AG09309 (cell line): ENCODE data around the gene FBXO10.
"Not testable (repeated sequence)": the region's sequence is repeated elsewhere in the genome, so short reads cannot be mapped to it uniquely, and the experiment has no call there.

ENCODE experiments used
- DNase-seq: peaks from one replicate; pipeline ENCODE4 v3.0.0-alpha.2; 2010; ENCODE audit warnings: low read depth
- H3K4me3 ChIP-seq: 2 replicates; pipeline ENCODE4 v1.5.1; 2011; ENCODE audit warnings: mild to moderate bottlenecking, low read depth, low read length, moderate library complexity; ENCODE audit not compliant: control insufficient read depth
- CTCF ChIP-seq: IDR thresholded peaks from 2 replicates; pipeline ENCODE4 v1.5.1; 2011; ENCODE audit warnings: mild to moderate bottlenecking, low read depth, low read length, inconsistent platforms; ENCODE audit not compliant: insufficient read depth, control insufficient read depth; ENCODE audit errors: missing control alignments

The FBXO10 gene

DNA sequence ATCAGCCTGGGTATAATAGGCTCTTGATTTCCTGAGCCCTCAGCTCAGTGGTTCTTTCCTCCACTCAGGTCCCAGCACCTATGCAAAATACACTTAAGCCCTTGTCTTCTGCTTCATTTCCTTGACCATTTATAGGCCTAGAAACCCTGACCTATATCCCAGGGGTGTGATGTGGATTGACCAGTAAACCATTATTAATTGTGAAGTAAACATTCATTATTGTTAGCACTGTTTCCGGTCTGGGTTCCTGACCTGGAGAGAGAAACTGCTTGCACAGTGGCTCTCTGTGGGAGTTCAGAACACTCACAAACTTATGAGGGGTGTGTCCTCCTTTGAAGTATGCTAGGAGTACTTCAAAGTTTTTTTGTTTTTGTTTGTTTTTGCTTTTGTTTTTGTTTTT lies 35.8 kb upstream of the FBXO10 start:
- no peak for DNase-seq
- no peak overlapping the region for H3K4me3 ChIP-seq
- TF ChIP-seq CTCF = no peak

GRCh38 chr9:37611014-37611413 lies 34.8 kb upstream of the FBXO10 start:
- no peak for DNase-seq
- no peak overlapping the region for H3K4me3 ChIP-seq
- no peak for TF ChIP-seq CTCF

GRCh38 chr9:37609735-37610397 lies 33.7 kb upstream of the FBXO10 start:
- no peak overlapping the region for H3K4me3 ChIP-seq
- DNase-seq = no peak
- no peak for TF ChIP-seq CTCF

- H3K4me3 ChIP-seq = no peak overlapping the region
- no peak for TF ChIP-seq CTCF
- no peak for DNase-seq
These were observed 32.1 kb upstream of the FBXO10 start for GRCh38 chr9:37608250-37608649.

DNA sequence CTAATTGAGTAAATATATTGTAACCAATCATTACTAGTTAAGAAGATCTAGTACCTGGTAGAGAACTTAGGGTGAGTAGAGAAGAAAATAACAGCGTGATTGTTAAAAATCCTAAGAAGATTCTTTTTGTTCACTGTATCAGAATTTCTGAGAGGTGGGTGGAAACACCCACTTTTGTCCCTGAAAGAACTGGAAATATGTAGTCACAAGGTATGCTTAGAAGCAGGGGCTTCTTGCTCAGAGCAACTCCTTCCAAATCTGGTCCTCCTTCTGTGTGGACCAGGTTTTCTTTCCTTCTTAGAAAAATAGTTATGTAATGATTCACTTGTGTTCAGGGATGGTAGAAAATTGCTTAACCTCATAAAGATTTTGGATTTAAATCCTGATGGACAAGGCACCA lies 28.1 kb upstream of the FBXO10 start:
- no peak for TF ChIP-seq CTCF

GRCh38 chr9:37602817-37603216 lies 26.6 kb upstream of the FBXO10 start:
- no peak for DNase-seq
- no peak for TF ChIP-seq CTCF
- no peak overlapping the region for H3K4me3 ChIP-seq

More for the DNA sequence above, 28.1 kb upstream of the FBXO10 start:
- no peak overlapping the region for H3K4me3 ChIP-seq
- no peak for DNase-seq

DNA sequence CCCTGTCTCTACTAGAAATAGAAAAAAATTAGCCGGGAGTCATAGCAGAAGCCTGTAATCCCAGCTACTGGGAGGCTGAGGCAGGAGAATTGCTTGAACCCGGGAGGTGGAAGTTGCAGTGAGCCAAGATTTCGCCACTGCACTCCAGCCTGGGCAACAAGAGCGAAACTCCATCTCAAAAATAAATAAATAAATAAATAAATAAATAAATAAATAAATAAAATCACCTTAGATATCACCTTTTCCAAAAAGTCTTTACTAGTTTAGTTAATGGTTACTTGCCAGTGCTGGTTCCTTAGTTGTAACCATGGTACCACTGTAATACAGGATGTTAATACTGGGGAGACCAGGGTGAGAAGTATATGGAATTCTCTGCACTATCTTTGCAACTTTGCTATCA lies 25.9 kb upstream of the FBXO10 start:
- DNase-seq, H3K4me3 ChIP-seq: not testable (repeated sequence)
